NCI-H2196 (cell line): ENCODE data around the gene RGCC.

ENCODE experiments used
- DNase-seq: peaks from one replicate; lab custom pipeline; 2025; ENCODE audit not compliant: unreplicated experiment; lab: John Stamatoyannopoulos, UW

RGCC gene

DNA sequence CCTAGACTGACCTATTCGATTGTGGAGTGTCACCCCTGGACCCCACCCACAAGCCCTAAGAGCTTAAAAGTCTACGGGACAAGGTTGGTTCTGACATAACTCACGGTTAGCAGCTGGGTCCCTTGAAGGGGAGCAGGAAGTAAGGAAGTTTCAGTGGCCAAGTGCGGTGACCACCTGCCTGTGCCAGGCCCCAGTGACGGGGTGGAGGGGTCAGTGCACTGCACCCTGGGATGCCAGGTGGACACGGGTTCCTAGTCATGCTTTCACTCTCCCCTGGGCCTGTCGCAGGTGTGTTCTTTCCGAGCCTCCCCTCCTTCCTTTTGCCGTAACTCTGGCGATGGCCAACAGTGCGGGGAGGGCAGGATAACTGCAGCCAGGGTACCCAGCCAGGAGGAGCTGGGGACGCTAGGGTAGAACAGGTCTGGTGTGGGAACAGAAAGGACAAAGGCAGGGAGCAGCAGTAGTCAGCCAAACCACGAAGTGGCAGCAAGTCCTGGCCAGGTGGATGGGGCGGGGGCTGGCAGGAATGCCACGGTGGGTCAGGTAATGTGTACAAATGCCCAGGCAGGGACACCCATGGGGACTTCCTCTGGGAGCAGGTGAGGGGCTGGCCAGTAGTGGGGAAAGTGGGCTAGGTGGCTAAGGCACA, 58.3 kb downstream of the RGCC start:
- DNase-seq: no peak

GRCh38 chr13:41516166-41516565, 58.8 kb downstream of the RGCC start:
- DNase-seq: no peak

DNA sequence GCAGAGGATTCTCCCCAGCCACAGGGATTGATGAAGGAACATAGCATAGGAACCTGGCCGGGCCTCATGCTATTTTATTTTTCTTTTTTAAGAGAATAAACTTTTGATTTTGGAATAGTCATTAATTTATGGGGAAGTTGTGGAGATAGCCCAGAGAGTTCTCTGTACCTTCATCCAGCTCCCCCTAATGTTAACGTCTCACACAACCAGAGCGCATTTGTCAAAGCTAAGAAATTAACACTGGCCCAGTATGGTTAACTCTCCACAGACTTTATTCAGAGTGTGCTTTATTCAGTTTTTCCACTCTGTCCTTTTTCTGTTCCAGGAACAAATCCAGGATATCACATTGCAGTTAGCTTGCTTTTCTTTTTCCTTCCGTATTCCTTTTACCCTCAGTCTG, 59.4 kb downstream of the RGCC start:
- DNase-seq: no peak

- DNase-seq: no peak
These were observed 62.8 kb downstream of the RGCC start for GRCh38 chr13:41520016-41520659.
